Activated CD4-positive, alpha-beta T cell treated with anti-CD3 and anti-CD28 coated beads, Interleukin-2, amount 50 U/mL, for 48 hours (primary cell): ENCODE measurements around the gene R3HDM1.
"Not testable (repeated sequence)": the region's sequence is repeated elsewhere in the genome, so short reads cannot be mapped to it uniquely, and the experiment has no call there.

Source experiments
- DNase-seq, 2 experiments: peaks; one replicate each; pipeline ENCODE4 v3.0.0-alpha.2; 2020

R3HDM1 gene

DNA sequence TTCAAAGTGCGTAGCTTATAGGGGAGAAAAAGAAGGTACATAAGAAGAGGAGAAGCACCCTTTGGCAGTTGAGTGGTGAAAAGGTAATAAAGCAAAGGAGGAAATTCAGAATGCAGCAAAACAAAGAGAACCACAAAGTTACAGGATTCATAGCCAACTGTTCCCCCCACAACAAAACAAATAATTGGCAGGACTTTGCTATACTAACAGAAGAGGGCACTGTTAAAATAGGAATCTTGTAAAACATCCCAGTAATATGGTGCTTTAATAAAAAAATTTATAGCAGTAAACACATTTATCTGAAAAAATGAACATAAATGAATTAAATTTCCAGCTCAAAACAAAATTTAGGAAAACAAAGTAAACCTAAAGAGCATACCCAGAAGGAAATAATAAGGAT is 42.3 kb downstream of the R3HDM1 start:
- no peak for DNase-seq

GRCh38 chr2:135581282-135581681 is 50.0 kb downstream of the R3HDM1 start:
- no peak for DNase-seq

DNA sequence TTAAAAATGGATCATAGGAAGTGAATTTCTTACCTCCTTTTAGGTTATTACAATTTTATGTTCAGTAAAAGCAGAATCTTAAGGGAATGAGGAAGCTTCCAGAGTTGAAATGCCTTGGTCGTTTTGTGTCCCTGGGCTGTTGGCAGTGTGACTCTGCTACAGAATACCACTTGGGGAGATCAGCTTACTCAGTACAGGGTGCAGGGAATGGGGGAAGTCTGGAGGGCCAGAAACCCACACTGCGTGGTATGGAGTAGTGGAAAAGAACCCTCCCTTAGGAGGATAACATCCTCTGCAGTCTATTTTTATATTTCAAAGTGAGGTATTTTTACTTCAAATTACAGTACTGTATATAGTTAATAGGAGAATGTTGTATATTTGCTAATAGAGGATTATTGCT is 51.1 kb downstream of the R3HDM1 start:
- no peak for DNase-seq

GRCh38 chr2:135585586-135585985 is 54.3 kb downstream of the R3HDM1 start:
- DNase-seq = no peak

DNA sequence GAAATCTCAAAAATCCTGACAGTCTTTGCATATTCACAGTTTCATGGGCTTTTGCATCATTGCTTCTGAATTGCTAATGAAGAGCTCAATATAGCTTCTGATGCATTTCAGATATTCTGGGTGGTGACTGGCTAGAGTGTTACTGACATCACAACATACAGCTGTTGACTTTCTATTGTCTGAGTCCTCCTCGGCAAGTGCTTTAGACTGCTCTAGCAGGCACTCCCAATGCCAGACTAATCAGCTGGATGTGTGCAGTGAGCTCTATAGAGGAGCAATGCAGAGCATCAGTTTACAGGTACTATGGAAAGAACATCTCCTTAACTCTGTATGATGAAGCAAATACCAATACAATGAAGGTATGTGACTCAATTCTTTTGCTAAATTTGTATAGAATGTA is 54.9 kb downstream of the R3HDM1 start:
- DNase-seq = no peak

DNA sequence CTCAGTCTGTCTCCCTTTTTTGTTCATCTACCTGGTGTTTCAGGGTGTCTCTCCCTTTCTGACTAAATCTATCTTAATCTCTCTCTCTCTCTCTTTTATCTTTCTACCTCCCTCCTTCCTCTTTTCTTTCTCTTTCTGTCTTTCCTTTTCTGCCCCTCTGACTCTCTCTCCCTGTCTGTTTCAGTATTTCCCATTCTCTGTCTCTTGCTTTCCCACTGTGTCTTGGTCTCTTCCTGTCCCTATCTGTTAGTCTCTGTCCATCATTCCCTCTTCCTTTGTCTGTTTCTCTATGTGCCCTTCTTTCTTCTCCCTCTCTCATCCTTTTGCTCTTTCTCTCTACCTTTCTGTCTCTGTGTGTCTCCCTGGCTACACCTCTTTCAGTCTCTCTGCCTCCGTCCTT is 56.7 kb downstream of the R3HDM1 start:
- no peak for DNase-seq

GRCh38 chr2:135590619-135591260 is 59.5 kb downstream of the R3HDM1 start:
- no peak for DNase-seq

GRCh38 chr2:135600915-135601314 is 69.6 kb downstream of the R3HDM1 start:
- DNase-seq = no peak

DNA sequence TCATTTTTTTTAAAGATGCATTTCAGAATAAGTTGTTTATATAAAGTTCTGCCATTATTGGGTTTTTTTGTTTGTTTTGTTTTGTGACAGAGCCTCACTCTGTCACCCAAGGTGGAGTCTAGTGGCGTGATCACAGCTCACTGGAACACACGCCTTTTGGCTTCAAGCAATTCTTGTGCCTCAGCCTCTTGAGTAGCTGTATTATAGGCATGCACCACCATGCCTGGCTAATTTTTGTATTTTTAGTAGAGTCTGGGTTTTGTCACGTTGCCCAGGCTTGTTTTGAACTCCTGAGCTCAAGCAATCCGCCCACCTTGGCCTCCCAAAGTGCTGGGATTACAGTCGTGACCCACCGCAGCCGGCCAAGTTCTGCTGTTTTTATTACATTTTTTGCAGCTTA is 72.3 kb downstream of the R3HDM1 start:
- no peak for DNase-seq

DNA sequence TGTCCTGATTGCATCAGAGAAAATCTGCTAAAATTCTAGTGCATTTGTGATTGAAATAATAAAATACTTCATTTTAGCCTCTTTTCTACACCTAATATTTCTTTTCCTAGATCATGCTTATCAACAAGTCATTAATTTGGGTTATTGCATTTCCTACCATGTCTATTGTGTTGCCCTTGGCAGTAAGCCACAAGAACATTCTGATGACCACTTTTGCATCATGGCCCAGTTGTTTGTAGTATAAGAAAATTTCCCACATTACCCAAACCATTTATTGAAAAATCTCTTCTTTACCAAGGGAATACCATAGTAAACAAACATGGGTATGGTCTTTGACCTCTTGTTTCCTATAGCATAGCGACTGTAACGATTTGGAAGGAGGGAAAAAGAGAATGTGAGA is 76.3 kb downstream of the R3HDM1 start:
- no peak for DNase-seq

DNA sequence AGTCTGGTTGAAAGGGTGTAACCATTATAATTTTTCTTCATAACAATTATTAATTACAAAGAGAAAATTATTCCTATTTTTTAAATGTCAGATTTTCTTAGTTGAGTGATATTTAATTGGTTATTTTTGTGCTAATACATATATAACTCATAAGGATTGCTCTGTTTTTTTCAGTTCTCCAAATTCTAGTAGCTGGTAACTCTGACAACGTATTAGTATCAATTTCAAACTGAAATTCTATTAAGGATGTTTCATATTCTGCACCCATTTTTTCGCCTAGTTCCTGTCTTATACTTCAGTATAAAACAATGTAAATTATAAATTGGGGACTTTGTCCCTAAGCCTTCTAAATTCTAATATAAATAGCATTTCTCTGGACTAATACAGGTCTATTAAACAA is 81.0 kb downstream of the R3HDM1 start:
- no peak for DNase-seq

DNA sequence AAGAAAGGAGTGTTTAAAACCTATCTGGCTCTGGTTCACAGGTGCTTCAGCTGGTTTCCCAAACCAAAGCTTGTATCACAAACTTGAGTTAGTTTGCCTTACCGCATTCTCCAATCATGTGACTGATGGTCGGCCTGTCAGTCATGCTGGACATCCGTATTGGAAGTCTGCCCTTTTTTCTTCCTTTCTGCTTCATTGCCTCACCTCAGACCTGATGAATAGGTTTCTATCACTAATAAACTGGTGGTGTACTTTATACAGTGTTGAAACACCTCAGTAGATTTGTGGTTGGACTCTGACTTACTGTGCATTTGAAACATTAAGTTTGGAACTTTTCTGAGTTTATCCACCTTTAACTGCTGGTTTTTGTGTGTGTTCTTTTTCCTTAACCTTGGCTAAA is 84.1 kb downstream of the R3HDM1 start:
- DNase-seq = no peak

DNA sequence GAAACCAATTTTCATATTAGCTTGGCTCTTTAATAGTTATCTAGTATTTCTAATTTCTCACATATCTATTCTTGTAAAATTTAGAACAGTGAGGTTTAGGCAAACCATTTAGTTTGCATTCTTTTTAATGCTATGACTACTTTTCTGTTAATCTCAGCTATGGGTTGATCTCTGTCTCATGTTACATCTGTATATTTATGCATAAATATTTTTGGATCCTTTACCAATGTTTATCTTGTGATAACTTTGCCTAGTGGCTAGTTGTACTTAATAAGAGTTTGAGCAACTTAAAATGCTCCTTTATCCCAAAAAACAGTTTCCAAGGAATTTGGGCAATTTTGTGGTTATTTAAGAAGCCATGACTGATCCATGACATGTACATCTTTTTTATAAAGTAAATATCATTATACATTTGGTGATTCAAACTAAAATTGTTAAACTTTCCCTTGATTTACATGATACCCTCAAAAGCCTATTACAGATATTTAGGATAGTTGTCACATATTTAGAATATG is 86.3 kb downstream of the R3HDM1 start:
- no peak for DNase-seq

GRCh38 chr2:135620198-135620597 is 88.9 kb downstream of the R3HDM1 start:
- DNase-seq = no peak

- DNase-seq = no peak
Observed at GRCh38 chr2:135629520-135629919, 98.2 kb downstream of the R3HDM1 start.

DNA sequence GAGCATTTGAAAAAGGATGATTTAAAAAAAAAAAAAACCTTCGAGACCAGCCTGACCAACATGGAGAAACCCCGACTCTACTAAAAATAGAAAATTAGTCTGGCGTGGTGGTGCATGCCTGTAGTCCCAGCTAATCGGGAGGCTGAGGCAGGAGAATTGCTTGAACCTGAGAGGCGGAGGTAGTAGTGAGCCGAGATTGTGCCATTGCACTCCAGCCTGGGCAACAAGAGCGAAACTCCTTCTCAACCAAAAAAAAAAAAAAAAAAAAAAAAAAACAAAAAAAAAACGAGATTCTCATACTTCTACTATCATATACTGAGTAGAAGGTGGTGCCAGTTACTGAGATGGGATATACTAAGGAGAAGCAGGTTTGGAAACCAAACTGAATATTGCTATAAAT is 98.8 kb downstream of the R3HDM1 start:
- DNase-seq = not testable (repeated sequence)

DNA sequence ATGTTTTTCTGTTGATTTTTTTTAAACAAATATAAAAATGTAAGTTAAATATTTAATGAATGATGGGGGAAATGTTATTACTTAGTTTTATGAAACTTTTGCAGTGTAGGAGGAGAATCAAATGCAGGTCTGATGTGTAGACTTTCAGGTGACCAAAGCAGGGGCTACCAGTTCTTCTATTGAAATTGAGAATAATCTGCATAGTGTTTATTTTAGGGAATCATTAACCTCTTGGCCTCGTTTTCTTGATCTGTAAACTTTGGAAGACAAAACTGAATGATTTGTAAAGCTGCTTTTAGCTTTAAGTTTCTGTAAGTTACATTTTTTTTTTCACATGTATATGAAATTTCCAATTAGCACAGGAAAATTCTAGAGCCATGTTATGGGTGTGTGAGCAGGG is 99.2 kb downstream of the R3HDM1 start:
- no peak for DNase-seq

DNA sequence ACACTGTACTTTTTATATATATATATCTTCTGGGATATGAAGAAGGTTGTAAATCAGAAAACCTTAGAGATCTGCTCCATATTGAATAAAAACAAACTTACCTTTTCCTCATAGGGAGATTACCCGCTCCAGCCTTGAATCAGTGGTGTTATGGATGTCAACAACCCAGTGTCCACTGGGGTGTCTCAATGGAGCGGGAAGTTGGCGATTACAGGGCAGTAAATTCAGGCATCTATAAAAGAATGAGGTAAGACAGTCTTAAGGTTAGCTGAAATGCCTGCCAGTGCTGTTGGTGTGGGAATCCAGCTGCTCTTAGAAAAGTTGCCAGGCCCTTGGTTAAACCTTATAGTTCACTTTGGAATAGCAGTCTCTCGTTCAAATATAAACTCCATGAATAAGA is 102.3 kb downstream of the R3HDM1 start:
- no peak for DNase-seq

GRCh38 chr2:135635212-135635835 is 104.0 kb downstream of the R3HDM1 start:
- no peak for DNase-seq

DNA sequence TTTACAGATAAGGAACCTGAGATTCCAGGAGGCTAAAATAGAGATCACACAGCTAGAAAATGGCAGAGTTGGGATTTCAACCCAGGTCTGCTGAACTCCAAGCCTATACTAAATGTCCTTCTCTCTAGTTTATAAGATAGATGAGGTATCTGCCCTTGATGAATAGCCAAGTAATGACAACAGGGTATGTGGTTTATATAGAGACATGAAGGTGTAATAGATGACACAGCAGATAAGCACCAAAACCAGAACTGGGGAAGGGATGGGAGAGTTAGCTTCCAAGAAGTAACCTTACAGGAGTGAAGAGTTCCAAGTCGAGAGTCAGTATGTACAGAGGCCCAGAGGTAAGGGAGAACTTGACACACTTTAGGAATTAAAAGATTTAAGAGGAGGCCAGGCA is 105.7 kb downstream of the R3HDM1 start:
- no peak for DNase-seq

DNA sequence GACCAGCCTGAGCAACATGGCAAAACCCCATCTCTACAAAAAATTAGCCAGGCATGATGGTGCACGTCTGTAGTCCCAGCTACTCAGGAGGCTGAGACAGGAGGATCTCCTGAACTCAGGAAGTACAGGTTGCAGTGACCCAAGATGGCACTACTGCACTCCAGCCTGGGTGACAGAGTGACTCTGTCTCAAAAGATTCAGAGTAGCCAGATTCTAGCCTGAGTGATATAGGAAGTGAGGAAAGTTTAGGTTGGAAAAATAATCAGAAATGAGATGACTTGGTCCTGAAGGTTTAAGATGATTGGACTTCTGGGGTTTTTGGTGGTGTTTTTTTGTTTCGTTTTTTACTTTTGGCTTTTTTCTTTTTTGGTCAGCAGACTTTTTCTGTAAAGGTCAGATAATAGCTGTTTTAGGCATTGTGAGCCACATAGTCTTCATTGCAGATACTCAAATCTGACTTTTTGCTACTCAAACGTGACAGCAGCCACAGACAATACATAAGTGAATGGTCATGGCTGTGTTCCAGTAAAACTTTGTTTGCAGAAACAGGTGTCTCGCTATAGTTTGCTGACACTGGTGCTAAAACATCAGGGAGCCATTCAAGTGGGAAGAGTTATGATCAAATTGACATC is 106.3 kb downstream of the R3HDM1 start:
- peak in 1 of 2 experiments; percentile 10 for DNase-seq

- DNase-seq = no peak
Observed at GRCh38 chr2:135638825-135639224, 107.5 kb downstream of the R3HDM1 start.

GRCh38 chr2:135641156-135642068 is 110.1 kb downstream of the R3HDM1 start:
- no peak for DNase-seq
